Vagina (tissue), 2 donors: ENCODE measurements around the gene TTK.

Experiments
- POLR2AphosphoS5 ChIP-seq, 2 donors: sonication (generic); formaldehyde crosslinking; IDR thresholded peaks; one replicate each; pipeline ENCODE4 v1.9.0; 2017; ENCODE audit warnings: antibody characterized with exemption in 2 of 2, mild to moderate bottlenecking in 2 of 2, low read depth in 1 of 2; ENCODE audit not compliant: insufficient read depth in 1 of 2
- TF ChIP-seq, protein P1 (sequence below), 3 experiments: fragments of 450-650 bp in 2 of 3; fragments of 200-600 bp in 1 of 3; sonication (generic) in 1 of 3; IDR thresholded peaks; one replicate each; pipeline ENCODE4 v1.5.1; 2017 to 2019; ENCODE audit warnings: antibody characterized with exemption in 3 of 3, mild to moderate bottlenecking in 2 of 3, moderate library complexity in 2 of 3

DNA sequence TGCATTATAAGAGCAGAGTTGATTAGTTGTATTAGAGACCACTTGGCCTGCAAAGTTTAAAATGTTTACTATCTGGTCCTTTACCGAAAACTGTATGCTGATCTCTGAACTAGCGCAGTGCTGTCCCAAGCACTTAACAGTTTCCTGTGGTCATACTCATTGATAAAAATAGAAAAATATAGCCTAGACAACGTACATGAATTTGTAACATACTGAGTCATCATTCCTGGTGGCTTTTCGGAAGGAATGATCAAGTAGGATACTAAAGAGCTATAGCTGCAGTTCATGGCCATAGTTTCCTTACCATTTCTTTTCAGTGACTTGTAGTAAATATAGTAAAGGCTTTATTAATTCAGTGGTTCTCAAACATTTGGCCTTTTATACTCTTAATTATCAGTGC, 18.4 kb downstream of the TTK start:
- TF ChIP-seq, protein P1, sequence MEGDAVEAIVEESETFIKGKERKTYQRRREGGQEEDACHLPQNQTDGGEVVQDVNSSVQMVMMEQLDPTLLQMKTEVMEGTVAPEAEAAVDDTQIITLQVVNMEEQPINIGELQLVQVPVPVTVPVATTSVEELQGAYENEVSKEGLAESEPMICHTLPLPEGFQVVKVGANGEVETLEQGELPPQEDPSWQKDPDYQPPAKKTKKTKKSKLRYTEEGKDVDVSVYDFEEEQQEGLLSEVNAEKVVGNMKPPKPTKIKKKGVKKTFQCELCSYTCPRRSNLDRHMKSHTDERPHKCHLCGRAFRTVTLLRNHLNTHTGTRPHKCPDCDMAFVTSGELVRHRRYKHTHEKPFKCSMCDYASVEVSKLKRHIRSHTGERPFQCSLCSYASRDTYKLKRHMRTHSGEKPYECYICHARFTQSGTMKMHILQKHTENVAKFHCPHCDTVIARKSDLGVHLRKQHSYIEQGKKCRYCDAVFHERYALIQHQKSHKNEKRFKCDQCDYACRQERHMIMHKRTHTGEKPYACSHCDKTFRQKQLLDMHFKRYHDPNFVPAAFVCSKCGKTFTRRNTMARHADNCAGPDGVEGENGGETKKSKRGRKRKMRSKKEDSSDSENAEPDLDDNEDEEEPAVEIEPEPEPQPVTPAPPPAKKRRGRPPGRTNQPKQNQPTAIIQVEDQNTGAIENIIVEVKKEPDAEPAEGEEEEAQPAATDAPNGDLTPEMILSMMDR (IDR thresholded peaks at IDR 0.05), result no peak
- TF ChIP-seq POLR2AphosphoS5 (IDR thresholded peaks at IDR 0.05; ENCODE audit: insufficient read depth in 1 of 2, low read depth in 1 of 2), result no peak
